ENCODE measurements around the gene OR8A1.

OR8A1 gene

GRCh38 chr11:124541204-124541603, 28.6 kb upstream of the OR8A1 start:
- DNase-seq (ENCODE audit: extremely low read depth, low read depth), result no peak
- no peak for TF ChIP-seq CTCF (IDR thresholded peaks at IDR 0.05; ENCODE audit: low read depth, low read length)

GRCh38 chr11:124543145-124543544, 26.7 kb upstream of the OR8A1 start:
- DNase-seq (ENCODE audit: extremely low read depth, low read depth), result no peak
- no peak for TF ChIP-seq CTCF (IDR thresholded peaks at IDR 0.05; ENCODE audit: low read depth, low read length)

GRCh38 chr11:124543554-124543953, 26.2 kb upstream of the OR8A1 start, which contains the start of gene OR8B12:
Gene OR8B12, minus strand, starts transcription at chr11:124543654. Its CDS starts 0 bp downstream, at chr11:124543654.
- TF ChIP-seq CTCF (IDR thresholded peaks at IDR 0.05; ENCODE audit: low read depth, low read length), result no peak
- no peak for DNase-seq (ENCODE audit: extremely low read depth, low read depth)

GRCh38 chr11:124551189-124551588, 18.6 kb upstream of the OR8A1 start:
- DNase-seq (ENCODE audit: extremely low read depth, low read depth), result no peak
- TF ChIP-seq CTCF (IDR thresholded peaks at IDR 0.05; ENCODE audit: low read depth, low read length), result no peak

- no peak for TF ChIP-seq CTCF (IDR thresholded peaks at IDR 0.05; ENCODE audit: low read depth, low read length)
- no peak for DNase-seq (ENCODE audit: extremely low read depth, low read depth)
Measured at GRCh38 chr11:124551987-124552386, 17.8 kb upstream of the OR8A1 start.

- no peak for DNase-seq (ENCODE audit: extremely low read depth, low read depth)
- TF ChIP-seq CTCF (IDR thresholded peaks at IDR 0.05; ENCODE audit: low read depth, low read length), result no peak
Measured at GRCh38 chr11:124556828-124557227, 13.0 kb upstream of the OR8A1 start.

GRCh38 chr11:124570160-124570559, 363 bp downstream of the OR8A1 start:
- no peak for DNase-seq (ENCODE audit: extremely low read depth, low read depth)
- no peak for TF ChIP-seq CTCF (IDR thresholded peaks at IDR 0.05; ENCODE audit: low read depth, low read length)
